Measurements from ENCODE around the gene RTEL1.
"Not testable (repeated sequence)": the region's sequence is repeated elsewhere in the genome, so short reads cannot be mapped to it uniquely, and the experiment has no call there.

Gene RTEL1

GRCh38 chr20:63645218-63645617 lies 12.9 kb upstream of the RTEL1 start:
- peaks cover 3% of the 10 kb centered on the region; the same call in 1 of the 2 replicates for H3K27me3 ChIP-seq
- H3K9me3 ChIP-seq = no peaks in the 10 kb centered on the region
- TF ChIP-seq, protein P1, sequence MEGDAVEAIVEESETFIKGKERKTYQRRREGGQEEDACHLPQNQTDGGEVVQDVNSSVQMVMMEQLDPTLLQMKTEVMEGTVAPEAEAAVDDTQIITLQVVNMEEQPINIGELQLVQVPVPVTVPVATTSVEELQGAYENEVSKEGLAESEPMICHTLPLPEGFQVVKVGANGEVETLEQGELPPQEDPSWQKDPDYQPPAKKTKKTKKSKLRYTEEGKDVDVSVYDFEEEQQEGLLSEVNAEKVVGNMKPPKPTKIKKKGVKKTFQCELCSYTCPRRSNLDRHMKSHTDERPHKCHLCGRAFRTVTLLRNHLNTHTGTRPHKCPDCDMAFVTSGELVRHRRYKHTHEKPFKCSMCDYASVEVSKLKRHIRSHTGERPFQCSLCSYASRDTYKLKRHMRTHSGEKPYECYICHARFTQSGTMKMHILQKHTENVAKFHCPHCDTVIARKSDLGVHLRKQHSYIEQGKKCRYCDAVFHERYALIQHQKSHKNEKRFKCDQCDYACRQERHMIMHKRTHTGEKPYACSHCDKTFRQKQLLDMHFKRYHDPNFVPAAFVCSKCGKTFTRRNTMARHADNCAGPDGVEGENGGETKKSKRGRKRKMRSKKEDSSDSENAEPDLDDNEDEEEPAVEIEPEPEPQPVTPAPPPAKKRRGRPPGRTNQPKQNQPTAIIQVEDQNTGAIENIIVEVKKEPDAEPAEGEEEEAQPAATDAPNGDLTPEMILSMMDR (IDR thresholded peaks at IDR 0.05; ENCODE audit: low read depth, low read length) = no peak
- H3K4me3 ChIP-seq (ENCODE audit: low read depth, low read length) = no peak overlapping the region
- peaks cover 3% of the 10 kb centered on the region for H3K4me1 ChIP-seq
- no peak for DNase-seq
- H3K36me3 ChIP-seq = peaks cover 44% of the 10 kb centered on the region

DNA sequence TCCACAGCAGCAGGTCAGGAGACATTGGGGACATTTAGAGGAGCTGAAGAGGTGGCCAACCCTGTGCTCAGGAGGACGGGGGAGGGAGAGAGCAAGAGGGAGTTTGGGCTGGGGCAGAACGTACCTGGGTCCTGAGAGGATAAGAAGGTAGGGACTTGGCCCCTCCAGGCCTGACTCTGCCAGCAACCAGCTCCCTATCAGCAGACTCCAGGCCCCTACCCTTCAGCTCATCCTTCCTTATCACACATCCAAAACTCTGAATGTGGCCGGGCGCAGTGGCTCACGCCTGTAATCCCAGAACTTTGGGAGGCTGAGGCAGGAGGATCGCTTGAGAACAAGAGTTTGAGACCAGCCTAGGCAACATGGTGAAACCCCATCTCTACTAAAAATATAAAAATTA lies 9.9 kb upstream of the RTEL1 start:
- TF ChIP-seq, protein P1 (IDR thresholded peaks at IDR 0.05; ENCODE audit: low read depth, low read length) = no peak
- H3K9me3 ChIP-seq = no peaks in the 10 kb centered on the region
- no peaks in the 10 kb centered on the region for H3K4me1 ChIP-seq
- H3K27me3 ChIP-seq = no peaks in the 10 kb centered on the region
- no peak for DNase-seq
- no peak overlapping the region for H3K4me3 ChIP-seq (ENCODE audit: low read depth, low read length)
- H3K36me3 ChIP-seq = peaks cover 35% of the 10 kb centered on the region

GRCh38 chr20:63648895-63649589 lies 9.1 kb upstream of the RTEL1 start:
- peaks cover 1% of the 10 kb centered on the region for H3K4me1 ChIP-seq
- TF ChIP-seq, protein P1 (IDR thresholded peaks at IDR 0.05; ENCODE audit: low read depth, low read length) = no peak
- DNase-seq = no peak
- no peaks in the 10 kb centered on the region for H3K27me3 ChIP-seq
- H3K4me3 ChIP-seq (ENCODE audit: low read depth, low read length) = no peak overlapping the region
- no peaks in the 10 kb centered on the region for H3K9me3 ChIP-seq
- peaks cover 29% of the 10 kb centered on the region for H3K36me3 ChIP-seq

GRCh38 chr20:63650486-63650885 lies 7.6 kb upstream of the RTEL1 start:
- not testable (repeated sequence) for H3K9me3 ChIP-seq, H3K4me1 ChIP-seq

DNA sequence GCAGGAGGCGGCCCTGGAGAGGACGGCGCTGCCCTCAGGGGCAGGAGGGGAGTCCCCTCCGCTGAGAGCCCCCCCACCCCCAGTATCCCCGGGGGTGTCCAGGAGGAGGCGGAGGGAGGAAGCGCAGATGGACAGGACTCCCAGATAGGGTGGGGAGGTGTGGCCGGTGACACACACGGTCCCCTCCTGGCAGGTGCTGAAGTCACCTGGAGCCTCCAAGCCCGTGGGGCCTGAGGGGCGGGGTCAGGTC lies 6.2 kb upstream of the RTEL1 start:
- TF ChIP-seq, protein P1 (IDR thresholded peaks at IDR 0.05; ENCODE audit: low read depth, low read length) = no peak
- Histone ChIP-seq H3K27me3 (no peaks in the 10 kb centered on the region), H3K4me3 (ENCODE audit: low read depth, low read length) (peak overlapping the region; percentile 75), H3K36me3 (peaks cover 17% of the 10 kb centered on the region), H3K9me3 (no peaks in the 10 kb centered on the region), H3K4me1 (peaks cover 6% of the 10 kb centered on the region)
- DNase-seq = no peak

More at GRCh38 chr20:63650486-63650885, 7.6 kb upstream of the RTEL1 start:
- peaks cover 23% of the 10 kb centered on the region for H3K36me3 ChIP-seq
- H3K4me3 ChIP-seq (ENCODE audit: low read depth, low read length); H3K27me3 ChIP-seq; DNase-seq: not testable (repeated sequence)

- TF ChIP-seq, protein P1 (IDR thresholded peaks at IDR 0.05; ENCODE audit: low read depth, low read length) = no peak
- Histone ChIP-seq H3K27me3 (no peaks in the 10 kb centered on the region), H3K36me3 (peaks cover 16% of the 10 kb centered on the region), H3K9me3 (no peaks in the 10 kb centered on the region), H3K4me1 (peaks cover 6% of the 10 kb centered on the region), H3K4me3 (ENCODE audit: low read depth, low read length) (peak overlapping the region; percentile 75)
- DNase-seq = peak; percentile 85
Measured at GRCh38 chr20:63652192-63652980, 5.7 kb upstream of the RTEL1 start.
